ENCODE measurements around the gene ATF5.

- no peak for TF ChIP-seq CTCF (IDR thresholded peaks at IDR 0.05; ENCODE audit: insufficient read depth, low read depth, low read length)
- TF ChIP-seq EZH2 (IDR thresholded peaks at IDR 0.05; ENCODE audit: insufficient read depth, low read length), result no peak
Measured at GRCh38 chr19:49887665-49888509, 41.1 kb upstream of the ATF5 start.

All from astrocyte (in vitro differentiated cells and primary cell).